ENCODE results near the gene CD248.

DNA sequence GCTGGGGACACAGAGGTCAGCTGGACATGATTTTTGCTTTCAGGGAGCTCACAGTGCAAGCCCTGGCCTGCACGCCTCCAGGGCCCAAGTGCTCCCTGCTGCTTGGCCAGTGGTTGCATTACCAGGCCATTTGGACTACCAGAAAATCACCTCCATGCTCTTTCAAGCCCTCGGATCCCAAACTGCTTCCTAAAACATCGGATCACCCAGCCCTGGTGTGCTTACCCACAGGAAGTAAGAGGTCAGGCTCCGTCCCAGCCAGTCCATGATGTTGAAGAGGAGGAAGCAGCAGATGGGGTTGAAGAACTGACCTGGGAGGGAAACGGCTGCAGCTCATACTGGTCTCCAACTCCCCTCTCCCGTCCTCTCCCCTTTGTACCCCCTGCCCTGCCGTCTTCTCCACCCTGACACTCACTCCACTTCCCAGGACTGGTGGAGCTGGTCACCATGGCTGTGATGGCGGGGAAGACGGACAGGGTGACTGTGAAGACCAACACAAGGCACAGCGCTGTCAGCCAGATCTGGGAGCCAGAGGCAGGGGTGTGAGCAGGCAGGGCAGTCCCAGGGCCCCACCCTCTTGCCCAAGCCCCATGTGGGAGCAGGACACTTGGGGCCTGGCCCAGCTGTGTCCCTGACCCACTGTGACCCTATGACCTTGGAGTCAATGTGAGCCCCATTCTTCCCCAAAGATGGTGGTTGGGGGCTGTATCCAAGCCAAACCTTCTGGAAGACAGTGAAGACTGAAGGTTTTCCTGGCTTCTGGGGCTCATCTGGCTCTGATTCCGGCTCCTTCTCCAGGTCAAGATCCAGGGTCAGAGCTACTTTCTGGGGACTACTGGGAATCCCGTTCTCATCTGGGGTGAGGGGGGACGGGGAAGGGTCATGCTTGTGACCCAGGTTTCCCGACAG is 49.1 kb upstream of the CD248 start:
- TF ChIP-seq, protein P1, sequence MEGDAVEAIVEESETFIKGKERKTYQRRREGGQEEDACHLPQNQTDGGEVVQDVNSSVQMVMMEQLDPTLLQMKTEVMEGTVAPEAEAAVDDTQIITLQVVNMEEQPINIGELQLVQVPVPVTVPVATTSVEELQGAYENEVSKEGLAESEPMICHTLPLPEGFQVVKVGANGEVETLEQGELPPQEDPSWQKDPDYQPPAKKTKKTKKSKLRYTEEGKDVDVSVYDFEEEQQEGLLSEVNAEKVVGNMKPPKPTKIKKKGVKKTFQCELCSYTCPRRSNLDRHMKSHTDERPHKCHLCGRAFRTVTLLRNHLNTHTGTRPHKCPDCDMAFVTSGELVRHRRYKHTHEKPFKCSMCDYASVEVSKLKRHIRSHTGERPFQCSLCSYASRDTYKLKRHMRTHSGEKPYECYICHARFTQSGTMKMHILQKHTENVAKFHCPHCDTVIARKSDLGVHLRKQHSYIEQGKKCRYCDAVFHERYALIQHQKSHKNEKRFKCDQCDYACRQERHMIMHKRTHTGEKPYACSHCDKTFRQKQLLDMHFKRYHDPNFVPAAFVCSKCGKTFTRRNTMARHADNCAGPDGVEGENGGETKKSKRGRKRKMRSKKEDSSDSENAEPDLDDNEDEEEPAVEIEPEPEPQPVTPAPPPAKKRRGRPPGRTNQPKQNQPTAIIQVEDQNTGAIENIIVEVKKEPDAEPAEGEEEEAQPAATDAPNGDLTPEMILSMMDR (IDR thresholded peaks at IDR 0.05) = no peak
- TF ChIP-seq POLR2A (IDR thresholded peaks at IDR 0.05) = no peak

All from heart left ventricle (tissue), 13 donors.